Pulmonary artery endothelial cell (primary cell): ENCODE results near the gene ABCC11. TPM values are rescaled to one million over a fixed set of nuclear protein-coding genes. Genes with fewer than 3 reads are reported as not detected.
A peak's percentile ranks its signal among the peaks of the same experiment; 100 is the strongest.

Experiments used
- DNase-seq: peaks from one replicate; pipeline ENCODE4 v3.0.0-alpha.2; 2011; ENCODE audit warnings: low read depth, low spot score
- total RNA-seq: library from RNA; depleted of rRNA; stranded (reverse); fragments of >200 nt; gene quantifications from 2 replicates; pipeline ENCODE4 v1.2.3, GENCODE V29; 2014

The ABCC11 gene
- total RNA-seq, 1 donor from 2014 or later: not detected

DNA sequence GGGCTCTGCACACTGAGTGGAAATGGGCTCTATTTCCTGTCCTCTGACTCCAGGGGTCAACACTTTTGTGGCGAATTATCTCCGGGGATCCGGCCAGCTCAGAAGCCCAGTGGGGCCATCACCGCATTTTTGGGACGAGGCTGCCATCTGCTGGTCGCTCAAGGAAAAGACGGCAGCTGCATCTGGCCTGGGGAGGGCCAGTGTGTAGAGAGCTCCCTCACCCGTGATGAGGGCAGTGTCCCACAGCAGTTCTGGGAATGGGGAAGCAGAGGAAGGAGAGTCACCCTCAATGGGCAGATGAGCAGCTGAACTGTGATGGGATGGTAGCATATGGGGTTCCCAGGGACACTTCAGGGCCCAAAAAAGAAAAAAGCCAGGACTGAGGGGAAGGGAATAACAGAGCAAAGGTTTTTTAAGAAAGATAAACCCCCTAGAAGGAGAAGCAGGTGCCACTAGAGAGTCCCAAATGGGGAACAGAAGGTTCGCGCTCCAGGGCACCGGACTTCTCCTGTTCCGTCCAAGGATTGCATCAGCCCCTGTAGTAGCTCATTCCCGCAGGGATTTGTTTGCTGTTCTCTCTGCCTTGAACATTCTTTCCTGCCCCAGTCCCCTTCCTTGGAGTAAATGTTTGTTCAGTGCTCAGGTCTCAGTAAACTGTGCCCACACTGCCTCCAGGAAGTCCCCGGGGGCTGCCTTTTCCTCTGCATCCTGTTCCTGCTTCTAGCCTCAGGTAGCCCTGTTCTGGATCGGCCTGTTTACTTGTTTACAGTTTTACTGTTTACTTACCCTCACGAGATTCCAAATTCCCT, 82.2 kb downstream of the ABCC11 start:
- no peak for DNase-seq

GRCh38 chr16:48162839-48163410, 84.4 kb downstream of the ABCC11 start:
- no peak for DNase-seq

DNA sequence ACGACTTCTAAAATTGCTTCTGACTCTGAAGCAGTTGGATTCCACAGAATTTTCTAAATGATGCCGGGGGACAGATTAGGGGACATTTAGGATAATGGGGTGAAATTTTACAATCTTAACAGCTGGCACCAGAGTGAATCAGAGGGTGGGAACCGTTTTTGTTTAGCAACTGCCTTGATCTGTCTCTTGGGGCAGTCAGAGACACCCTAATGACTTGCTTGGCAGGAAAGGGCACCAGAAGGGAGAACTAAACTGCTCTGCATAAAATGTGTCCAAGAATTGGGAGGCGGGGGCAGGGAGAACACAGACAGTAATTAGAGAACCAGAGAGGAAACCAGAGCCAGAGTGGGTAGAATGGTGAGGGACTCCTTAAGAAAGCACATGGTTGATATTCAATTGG, 85.4 kb downstream of the ABCC11 start:
- DNase-seq: no peak

DNA sequence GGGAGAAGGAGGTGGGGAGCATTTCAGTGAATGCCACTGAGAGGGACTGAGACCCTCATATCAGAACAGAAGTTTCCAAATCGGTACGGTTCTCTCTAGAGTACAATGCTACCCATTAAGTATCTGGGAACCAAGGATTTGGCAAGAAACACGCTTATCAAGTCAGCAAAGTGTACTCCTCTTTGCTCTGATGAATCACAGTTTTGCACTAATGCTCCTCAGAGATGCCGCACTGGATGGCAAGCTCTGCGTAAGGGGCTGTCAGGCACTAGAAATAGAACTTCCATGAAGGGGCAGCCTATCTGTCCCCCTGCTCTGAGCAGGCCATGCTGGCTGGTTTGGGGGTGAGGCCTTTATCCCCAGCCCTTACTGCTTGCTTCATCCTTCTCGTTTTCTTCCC, 86.8 kb downstream of the ABCC11 start:
- DNase-seq: no peak

GRCh38 chr16:48158296-48158695, 89.0 kb downstream of the ABCC11 start:
- DNase-seq: no peak

- DNase-seq: no peak
These were observed 89.5 kb downstream of the ABCC11 start for GRCh38 chr16:48157794-48158193.

DNA sequence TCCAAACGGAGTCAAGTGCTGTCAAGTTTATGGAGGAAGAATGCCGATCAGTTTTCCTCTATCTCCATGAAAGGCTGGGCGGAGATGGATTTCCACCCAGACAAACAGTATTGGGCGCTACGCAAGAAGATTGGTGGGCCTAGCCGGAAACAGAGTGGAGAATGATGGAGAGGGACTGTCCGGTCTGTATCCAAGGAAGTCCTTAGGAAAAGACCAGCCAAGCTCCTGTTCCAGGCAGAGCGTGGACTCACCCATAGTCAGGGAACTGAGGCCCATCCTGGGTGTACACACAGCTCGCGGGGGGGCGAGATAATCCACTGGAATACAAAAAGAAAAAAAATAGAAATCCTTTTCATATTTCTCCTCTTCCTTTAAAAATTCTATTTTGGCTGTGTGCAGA, 90.0 kb downstream of the ABCC11 start:
- DNase-seq: no peak

DNA sequence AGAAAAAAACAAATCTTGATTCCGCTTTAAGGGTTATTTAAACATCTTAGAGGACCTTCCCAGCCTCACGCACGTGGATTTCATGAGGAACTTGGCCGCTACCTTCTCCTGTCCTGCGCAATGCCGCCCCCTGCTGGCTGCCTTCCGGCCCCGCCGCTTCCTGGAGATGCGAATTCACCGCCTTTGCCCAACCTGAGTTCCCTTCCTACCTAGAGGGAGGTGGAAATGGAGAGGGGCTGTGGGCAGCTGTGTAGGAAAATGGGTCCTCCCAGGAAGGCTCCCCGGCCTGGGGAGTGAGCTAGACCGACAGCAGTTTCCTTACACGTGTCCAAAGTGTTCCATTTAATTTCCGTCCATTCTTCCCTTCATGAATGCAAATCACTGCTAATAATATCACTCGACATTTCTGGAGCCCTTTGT, 90.5 kb downstream of the ABCC11 start:
- peak; percentile 33 for DNase-seq

- DNase-seq: no peak
These were observed 91.2 kb downstream of the ABCC11 start, which contains the start of gene ABCC12 for GRCh38 chr16:48155926-48156789. TSS of gene ABCC12 (minus strand) at chr16:48155993. CDS start at chr16:48146424, 9,569 bp downstream.

- DNase-seq: no peak
These were observed 93.6 kb downstream of the ABCC11 start for GRCh38 chr16:48153774-48154173.

DNA sequence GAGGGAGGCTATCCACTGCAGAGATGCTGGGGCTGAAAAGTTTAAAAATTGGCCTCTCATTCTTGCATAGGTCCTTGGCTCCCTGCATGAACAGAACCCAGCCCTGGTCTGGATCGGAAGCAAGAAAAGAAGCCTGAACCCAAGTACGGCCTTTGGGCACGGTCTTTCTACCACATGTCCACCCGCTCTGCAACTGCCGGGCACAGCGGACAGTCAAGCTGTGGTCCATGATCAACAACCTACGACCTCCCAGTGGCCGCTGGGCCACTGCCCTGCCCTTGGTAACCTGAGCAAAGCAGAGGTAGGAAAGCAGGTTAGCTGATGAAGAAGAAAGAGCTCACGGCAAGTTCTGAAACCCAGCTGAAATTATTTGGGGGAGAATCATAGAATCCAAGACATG, 95.1 kb downstream of the ABCC11 start:
- no peak for DNase-seq

DNA sequence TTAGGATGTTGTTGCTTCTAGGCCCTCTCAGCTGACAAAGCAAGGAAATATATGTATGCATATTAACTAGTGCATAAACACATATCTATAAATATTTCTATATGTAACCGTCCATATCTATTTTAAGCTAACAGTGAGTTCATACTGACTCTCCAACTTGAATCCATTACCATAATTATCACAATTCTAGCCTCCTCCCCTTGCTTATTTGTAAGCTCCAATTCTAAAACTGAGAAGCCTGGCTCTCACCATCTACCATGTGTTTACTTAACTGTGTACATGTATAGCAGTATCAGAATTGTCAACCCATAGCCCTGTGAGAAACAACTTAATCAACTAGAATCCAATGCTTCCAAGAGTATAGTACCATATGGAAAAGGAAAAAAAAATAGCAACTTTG, 96.6 kb downstream of the ABCC11 start:
- no peak for DNase-seq

DNA sequence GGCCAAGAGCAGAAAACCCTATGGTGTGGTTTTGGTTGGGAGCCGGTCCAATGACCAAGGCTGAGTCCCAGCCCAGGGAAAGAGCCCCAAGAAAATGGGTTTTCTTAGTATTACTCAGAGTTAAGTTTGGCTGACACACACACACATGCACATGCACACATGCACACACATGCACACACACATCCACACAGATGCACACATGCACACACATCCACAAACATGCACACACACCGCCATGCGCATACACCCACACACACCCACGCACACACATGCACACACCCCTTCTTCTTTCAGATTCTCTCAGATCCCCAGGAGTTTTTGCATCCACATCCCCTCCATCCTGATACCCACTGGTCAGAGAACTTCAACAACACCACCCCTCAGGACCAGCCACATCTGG, 100.6 kb downstream of the ABCC11 start:
- DNase-seq: no peak

- DNase-seq: no peak
These were observed 101.2 kb downstream of the ABCC11 start for GRCh38 chr16:48146131-48146530.

DNA sequence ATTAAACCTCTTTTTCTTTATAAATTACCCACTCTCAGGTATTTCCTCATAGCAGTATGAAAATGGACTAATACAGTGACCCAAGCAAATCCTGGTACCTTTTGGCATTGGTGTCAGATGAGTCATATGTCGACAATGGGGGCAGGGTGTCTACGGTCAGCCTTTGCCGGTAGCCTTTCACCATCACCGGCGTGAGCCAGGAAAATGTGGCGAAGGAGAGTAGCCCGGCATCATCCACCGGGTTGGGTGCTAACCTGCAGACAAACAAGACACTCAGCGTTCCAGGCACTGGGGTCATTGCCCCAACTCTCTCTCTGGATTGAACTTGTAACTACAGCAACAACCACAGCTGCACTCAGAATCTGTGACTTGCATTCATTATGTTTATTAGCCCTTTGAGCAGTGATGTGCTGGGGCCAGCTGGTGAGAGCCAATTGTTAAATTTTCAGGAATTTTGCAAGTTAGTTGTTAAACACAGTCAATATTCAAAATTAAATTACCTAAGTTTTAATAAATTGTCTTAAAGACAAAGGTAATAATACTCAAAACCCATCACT, 103.4 kb downstream of the ABCC11 start:
- no peak for DNase-seq

GRCh38 chr16:48140821-48141220, 106.5 kb downstream of the ABCC11 start:
- no peak for DNase-seq

- DNase-seq: no peak
These were observed 107.8 kb downstream of the ABCC11 start for GRCh38 chr16:48139517-48139916.

DNA sequence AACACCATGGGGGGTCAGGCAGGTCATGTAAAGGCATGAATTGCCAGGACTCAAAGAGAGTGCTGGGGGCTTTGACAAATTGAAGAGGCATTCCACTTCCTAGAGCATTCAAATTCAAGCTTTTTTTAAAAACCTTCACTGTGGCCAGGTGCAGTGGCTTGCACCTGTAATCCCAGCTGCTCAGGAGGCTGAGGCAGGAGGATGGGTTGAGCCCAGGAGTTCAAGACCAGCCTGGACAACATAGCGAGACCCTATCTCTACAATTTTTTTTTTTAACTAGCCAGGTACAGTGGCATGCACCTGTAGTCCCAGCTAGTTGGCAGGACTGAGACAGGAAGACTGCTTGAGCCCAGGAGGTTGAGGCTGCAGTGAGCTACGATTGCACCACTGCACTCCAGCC, 108.8 kb downstream of the ABCC11 start:
- DNase-seq: no peak

DNA sequence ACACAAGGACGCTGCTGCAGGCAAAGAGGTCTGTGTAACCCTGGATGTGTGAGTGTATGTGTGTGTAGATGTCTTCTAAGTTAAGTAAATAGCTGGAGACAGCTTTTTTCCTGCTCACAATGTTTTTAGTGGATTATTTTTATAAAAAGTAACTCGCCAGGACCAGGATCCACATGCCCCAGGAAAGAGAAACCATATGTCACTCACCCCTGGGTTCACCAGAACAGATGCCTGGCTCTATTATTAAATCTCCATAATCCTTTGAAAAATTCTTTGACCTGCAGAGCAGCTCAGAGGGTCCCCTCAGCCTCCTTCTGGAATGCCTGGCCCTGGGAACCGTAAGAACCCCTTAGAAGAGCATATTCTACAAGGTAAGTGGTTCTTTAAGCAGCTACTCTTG, 109.5 kb downstream of the ABCC11 start:
- no peak for DNase-seq

- DNase-seq: no peak
These were observed 110.6 kb downstream of the ABCC11 start for GRCh38 chr16:48136547-48137360.
